RPMI8226 (cell line): Measurements from ENCODE around the gene EEF1AKMT4.

Experiments used
- DNase-seq: peaks from one replicate; pipeline ENCODE4 v3.0.0-alpha.2; 2015

The EEF1AKMT4 gene

DNA sequence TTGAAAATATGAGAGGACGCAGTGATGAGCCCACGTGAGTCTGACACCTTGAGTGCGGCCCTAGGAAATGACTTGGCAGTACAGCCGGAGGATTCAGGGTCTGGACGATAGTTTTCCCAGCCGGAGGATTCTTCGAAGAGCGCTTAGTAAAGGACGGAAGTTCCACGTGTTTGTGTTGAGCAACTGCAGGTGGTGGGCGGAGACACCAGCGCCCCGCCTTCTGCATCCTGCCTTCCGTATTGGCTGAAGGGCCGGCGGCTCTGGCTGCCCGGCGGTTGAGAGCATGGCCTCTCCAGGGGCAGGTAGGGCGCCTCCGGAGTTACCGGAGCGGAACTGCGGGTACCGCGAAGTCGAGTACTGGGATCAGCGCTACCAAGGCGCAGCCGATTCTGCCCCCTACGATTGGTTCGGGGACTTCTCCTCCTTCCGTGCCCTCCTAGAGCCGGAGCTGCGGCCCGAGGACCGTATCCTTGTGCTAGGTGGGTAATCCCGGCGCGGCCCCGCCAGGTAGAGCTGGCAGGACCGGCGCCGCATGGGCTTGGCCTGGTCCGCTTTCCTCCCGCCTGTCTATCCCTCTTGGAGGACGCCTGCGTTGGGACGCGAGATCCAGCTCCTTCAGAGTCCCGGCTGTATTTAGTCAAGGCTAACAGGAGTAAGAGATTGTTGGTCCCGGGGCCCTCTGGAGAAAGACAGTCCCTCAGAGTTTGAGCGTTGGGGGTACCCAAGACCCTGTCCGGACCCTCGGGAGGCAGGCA is at the start of gene EEF1AKMT4:
Gene EEF1AKMT4, plus strand, starts transcription at position 261 of the 755 bp plus-strand sequence. Its CDS starts 23 bp downstream, at position 284.
- DNase-seq: peak; percentile 99

DNA sequence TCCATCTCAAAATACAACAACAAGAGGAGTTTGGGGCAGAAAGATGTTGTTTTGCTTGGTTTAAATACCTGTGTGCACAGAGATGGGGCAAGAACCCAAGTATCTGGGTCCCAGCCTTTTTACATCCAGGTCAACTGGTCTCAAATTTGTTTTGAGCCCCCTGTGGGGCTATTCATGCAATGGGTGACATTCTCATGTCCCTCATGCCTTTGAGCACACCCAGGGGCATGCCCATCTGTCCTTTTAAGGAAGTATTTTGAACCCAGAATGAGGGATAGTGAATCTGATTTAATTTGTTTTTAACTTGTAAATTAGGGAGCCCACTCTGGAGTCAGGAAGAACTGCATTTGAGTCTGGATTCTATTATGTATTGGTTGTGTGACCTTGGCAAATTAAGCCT is 48.6 kb upstream of the EEF1AKMT4 start:
- no peak for DNase-seq

DNA sequence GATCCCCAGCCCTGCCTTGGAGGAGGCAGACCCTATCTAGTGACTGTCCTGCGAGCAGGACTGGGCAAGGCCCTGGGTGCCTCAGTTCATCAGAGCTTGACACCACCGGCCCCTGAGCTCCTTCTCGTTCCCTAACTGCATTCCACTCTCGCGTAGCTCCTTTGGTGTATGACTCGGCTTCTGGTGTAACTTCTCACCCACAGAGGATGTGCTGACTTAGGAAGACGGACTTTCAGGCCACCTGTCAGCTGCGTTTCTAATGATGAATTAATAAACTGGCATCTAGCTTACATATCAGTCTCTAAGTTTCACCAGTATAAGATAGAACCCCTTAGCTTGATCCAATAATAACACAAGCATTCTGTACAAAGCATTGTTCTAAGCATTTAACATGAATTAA is 45.9 kb upstream of the EEF1AKMT4 start:
- peak; percentile 51 for DNase-seq

DNA sequence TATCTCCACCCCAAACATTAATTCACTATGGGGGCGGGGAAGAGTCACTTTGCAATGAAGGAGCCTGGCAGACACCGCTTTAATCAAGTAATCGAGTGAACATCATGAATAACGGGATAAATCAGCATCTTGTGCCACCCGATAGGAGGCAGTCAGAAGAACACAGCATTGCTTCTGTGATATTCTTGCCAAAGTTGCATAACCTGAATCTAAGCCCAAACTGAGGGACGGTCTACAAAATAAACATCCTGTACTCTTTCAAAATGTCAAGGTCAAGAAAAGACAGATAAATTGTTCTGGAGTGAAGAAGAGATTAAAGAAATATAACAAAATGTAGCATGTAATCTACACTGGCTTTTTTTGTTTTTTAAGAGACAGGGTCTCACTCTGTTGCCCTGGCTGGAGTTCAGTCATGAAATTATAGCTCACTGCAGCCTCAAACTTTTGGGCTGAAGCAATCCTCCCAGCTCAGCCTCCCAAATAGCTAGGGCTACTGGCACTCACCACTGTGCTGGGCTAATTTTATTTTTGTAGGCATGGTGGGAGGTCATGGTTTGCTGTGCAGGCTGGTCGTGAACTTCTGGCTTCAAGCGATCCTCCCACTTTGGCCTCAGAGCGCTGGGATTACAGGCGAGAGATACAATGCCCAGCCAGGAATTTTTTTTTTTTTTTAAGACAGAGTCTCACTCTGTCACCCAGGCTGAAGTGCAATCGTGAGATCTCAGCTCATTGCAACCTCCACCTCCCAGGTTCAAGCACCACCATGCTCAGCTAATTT is 40.1 kb upstream of the EEF1AKMT4 start:
- no peak for DNase-seq

DNA sequence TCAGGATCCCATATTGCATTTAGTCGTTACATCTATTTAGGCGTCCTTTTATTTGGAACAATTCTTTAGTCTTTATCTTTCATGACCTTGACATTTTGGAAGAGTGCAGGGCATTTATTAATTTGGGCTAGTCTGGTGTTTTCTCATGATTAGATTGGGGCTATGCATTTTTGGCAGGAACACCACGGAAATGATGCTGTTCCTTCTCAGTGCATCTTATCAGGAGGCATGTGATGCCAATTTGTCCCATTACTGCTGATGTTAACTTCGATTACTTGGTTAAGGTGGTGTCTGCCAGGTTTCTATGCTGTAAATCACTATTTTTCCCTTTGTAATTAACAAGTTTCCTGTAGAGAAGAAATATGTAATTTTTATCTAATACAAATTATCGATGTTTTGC is 38.2 kb upstream of the EEF1AKMT4 start:
- no peak for DNase-seq

DNA sequence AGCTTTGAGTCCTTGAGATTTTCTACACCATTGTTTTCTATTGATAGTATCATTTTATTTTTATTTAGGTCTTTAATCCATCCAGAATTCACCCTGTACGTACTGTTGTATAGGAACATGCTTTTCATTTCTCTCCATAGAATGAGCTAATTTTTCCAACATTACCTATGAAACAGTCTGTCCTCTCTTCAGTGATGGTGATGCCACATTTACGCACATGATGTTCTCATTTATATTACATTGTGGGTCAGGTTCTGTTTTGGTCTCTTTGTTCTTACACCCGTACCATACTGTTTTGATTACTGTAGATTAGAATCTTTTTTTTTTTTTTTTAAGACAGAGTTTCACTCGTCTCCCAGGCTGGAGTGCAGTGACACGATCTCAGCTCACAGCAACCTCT is 37.8 kb upstream of the EEF1AKMT4 start:
- DNase-seq: no peak

DNA sequence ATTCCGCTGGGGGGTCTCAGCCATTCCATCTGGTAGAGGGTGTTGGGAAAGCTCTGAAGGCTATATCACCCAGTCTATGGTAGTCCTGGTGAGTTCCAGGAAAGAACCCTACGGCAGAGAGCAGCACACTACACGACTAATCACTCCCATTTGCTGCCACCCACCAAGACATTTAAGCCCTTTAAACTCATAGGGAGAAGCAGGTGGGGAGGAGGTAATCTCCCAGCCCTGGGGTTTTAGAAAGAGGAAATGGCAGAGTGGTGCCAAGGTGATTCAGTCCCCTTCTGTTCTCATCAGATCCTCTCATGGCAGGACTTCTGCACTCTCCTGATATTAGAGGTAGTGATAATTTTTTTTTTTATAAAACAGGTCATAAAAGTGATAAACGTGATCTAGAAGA is 30.7 kb upstream of the EEF1AKMT4 start:
- peak; percentile 40 for DNase-seq

DNA sequence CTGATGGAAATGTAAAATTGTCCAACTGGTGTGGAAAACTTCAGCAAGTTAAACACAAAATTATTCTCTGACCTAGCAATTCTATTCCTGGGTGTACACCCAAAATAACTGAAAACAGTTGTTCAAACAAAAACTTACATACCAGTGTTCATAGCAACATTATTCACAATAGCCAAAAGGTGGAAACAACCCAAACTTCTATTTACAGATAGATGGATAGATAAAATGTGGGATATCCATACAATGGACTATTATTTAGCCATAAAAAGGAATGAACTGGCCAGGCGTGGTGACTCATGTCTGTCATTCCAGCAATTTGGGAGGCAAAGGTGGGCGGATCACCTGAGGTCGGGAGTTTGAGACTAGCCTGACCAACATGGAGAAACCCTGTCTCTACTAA is 27.0 kb upstream of the EEF1AKMT4 start:
- no peak for DNase-seq

DNA sequence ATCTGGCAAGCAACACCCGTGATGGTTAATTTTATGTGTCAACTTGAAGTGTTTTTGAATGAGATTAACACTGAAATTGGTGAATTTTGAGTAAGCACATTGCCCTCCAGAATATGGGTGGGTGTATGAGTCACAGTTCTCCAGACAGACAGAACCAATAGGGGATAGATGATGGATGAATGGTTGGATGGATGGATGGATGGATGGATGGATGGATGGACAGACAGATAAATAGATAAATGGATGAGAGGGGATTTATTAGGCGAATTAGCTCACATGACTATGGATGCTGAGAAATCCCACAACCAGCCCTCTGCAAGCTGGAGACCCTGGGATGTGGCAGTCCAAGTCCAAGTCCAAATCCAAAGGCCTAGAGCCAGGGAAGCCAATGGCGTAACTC is 25.5 kb upstream of the EEF1AKMT4 start:
- no peak for DNase-seq

DNA sequence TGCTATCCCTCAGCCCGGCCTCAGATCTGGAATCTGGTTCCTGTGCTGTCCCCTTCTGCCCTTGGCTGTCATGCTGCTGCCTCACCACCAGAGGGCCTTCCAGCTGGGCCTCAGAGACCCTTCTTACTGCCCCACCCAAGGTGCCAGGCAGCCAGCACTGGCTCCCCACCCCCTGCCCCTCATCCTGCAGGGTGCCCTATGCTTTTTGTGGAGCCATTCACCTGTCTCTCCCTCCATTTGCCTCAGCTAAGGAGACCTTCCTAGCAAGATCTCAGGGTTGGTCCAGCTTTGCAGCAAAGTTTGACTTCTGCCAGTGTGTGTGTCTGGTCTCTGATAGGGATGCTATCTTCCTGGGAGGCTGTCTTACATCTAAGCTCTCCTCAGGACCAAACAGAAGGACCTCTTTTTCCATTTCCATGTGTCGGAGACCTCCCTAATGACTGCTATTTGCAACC is 22.0 kb upstream of the EEF1AKMT4 start:
- DNase-seq: peak; percentile 63

DNA sequence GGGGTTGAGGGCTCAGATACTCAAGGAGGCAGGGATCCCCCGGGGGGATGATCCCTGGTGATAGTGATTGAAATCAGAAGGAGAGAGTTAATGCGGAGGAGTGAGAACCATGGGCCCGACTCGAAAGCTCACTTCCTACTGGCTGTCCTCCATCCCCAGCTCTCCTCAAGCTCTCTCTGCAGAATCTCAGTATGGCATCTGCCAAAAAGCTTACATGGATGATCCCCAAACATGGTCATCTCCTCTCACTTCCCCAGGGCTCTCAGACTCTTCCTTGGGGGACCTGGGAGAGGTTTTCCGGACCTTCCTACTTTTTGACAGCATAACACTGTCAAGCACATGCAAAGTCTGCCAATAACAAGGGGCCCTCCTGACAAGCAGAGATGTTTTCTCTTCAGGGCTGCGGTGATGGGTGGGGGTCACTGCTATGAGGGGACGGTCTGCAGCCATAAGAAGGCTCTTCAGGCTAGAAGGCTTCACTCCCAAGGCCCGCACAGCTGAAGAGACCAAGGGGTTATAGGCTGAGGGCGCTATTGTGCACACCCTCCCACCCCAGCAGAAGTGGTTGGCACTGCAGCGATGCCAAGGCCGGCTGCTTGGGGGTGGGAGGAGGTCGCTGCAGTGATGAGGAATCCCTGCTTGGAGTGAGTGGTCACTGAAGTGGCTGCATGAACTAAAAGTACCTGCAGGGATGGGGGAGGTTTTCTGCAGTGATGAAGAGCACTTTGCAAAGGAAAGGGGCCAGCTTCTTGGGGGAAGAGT is 20.9 kb upstream of the EEF1AKMT4 start:
- DNase-seq: no peak

DNA sequence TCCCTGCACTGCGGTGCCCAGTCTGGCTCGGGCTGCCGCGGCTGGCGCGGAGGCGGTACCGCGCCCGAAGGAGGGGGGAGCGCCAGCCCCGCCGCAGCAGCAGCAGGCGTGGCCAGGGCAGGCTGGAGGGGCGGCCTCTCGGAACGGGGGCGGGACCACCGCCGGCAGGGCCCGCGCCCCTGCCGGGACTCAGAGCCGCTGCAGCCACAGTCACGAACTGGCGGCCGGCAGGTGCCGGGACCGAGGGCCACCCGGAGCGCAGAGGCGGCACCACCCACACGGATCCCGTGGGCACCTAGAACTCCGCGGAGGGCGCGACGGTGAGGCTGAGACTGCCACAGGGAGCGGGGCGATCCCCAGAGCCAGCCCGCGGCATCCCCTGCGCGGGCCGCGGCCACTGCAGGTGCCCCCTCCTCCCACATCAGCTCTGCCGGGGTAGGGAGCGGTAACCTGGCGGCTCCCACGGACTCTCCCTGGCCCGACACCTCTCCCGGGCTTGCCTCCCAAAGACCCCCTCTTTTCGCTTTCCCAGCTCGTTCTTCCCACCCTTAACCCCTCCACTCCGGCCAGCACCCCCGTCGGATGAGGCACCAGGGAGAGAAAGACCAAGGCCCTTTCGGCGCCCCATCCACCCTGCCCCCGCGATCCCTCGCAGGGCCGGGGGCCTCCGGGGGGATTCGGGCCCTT is 19.9 kb upstream of the EEF1AKMT4 start, which contains the start of gene VWA5B2:
Gene VWA5B2, plus strand, starts transcription at position 192 of the 687 bp plus-strand sequence. CDS start 944 bp downstream, outside the sequence.
- DNase-seq: peak; percentile 86

DNA sequence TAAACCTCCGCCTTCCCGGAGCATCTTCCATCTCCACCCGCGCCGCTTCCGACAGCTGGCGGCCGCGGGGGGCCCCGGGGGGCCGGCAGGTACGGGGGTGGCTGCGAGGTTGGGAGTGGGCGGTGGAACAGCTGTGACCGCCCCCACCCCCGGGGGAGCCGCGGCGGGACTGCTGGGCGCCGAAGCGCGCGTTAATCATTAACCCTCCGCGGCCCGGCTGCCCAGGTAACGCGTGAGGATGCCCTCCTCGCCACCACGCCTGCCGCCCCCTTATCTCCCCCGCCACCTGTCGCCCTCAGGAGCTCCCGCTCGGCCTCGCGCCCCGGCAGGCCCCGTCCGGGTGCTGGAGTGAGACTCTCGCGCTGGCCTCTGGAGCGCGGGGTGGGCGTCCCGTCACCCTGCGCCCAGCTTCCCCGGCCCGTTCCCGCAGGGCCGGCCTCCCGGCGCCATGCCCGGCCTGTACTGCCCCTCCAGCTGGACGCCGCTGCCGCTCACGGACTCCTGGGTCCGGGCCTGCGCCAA is 19.3 kb upstream of the EEF1AKMT4 start:
- no peak for DNase-seq

DNA sequence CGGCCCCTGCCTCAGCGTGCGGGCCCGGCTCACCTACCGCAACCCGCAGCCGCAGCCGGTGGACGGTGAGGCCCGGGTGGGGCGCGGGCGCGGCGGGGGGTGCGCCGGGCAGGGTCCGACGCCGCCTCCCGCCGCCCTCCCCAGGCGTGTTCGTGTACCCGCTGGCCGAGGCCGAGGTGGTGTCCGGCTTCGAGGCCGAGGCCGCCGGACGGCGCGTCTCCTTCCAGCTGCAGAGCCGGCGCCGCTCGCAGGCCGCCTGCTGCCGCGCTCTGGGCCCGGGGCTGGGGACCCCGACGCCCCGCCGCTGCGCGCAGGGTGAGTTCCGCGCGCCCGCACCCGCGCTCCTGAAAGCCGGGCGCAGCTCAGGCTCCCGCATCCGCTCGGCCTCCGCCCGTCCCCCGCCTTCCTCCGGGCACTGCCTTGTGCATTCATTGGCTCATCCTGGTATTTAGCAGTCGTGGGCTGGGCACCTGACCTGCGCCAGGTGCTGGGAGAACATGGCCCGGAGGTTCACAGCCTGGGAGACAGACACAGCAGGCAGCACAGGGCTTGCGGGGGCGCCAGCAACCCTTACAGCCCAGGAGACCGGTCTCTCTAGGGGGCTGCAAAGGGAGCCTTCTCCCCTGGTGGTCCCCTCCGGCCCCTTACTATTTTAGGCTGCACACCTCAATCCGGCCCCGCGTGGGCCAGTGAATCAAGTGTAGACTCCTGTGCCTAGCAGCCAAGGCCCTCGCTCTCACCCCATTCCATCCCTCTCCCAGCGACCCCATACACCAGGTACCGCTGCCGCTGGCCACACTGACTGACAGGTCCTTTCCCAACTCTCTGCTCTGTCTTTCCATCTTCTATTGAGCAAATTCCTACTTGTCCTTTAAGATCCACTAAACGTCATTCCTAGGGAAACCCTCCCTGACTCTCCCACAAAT is 18.6 kb upstream of the EEF1AKMT4 start:
- no peak for DNase-seq

DNA sequence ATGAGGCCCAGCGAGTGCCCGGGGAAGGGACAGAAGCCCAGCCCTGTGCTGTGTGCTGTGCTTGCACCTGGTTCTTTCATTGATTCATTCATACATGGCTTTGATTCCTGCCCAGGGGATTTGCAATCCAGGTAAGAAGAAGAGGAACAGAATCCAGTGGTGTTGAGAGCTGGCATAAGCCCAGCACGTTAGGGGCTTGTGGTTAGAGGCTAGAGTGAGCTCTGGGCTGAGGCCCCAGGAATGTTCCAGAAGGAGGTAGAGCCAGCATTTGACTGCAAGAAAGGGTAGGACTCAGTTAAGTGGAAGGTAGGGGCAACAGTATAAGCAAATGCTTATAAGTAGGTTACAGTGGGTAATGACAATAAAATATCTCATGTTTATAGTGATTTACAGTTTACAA is 17.8 kb upstream of the EEF1AKMT4 start:
- peak; percentile 76 for DNase-seq

DNA sequence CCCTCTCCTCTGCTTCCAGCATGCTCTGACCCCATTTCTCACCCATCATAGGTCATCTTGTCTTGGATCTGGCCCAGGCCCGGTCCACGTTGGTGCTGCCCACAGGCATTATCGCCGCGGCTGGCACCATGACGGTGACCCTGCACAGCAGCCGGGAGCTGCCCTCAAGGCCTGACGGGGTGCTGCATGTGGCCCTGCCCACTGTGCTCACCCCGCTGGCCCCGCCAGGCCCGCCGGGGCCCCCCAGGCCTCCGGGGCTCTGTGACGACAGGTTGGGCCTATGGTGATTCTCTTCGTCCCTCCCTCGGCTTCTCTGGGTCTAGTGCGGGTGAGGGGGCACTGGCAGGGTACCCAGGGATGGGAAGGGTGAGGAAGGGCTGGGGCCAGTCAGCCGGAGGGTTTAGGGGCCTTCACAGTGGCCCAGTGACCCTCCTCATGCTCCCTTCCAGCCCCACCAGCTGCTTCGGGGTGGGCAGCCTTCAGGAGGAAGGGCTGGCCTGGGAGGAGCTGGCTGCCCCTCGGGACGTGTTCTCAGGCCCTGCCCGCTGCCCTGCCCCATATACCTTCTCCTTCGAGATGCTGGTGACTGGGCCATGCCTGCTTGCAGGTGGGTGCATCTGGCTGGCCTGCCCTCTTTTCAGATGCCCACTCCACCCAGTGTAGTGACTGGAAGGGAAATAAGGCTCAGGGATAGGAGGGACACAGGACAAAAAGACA is 16.2 kb upstream of the EEF1AKMT4 start:
- no peak for DNase-seq

DNA sequence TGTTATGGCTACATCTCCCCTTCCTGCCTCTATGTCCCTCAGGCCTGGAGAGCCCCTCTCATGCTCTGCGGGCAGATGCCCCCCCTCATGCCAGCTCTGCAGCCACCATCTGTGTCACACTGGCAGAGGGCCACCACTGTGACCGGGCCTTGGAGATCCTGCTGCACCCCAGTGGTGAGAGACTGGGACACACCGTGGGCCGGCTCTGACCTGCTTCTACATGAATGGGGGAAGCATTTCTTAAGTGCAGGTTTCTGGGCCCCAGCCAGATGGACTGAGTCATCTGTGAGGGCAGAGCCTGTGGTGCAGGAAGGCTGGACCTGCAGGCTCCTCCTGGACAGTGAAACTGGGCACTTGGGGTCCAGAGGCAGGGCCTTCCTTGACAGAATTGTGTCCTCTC is 15.2 kb upstream of the EEF1AKMT4 start:
- DNase-seq: peak; percentile 83

DNA sequence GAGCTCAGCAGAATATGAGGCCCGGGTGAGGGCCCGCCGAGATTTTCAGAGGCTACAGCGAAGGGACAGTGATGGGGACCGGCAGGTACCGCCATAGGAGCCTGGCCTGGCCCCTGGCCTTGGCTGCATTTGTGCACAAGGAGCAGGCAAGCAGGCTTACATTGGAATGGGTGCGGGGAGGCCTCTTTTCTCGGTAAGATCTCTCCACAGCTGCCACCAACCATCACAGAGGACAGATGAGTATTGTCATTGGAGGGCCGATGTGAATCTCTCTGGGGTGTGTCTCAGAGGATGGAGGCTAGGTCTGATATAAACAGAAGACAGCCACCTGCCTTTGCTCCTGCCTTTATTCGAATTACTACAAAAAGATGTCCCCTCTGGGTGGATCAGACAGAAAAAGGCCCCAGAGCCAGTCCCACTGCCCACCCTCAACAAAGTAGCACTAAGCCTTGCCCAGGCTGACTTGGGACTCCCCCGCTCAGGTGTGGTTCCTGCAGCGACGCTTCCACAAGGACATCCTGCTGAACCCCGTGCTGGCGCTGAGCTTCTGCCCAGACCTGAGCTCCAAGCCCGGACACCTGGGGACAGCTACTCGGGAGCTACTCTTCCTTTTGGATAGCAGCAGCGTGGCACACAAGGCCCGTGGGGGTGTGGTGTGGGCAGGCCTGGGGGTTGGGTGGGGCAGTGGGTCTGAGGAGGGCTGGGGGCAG is 14.6 kb upstream of the EEF1AKMT4 start:
- no peak for DNase-seq

DNA sequence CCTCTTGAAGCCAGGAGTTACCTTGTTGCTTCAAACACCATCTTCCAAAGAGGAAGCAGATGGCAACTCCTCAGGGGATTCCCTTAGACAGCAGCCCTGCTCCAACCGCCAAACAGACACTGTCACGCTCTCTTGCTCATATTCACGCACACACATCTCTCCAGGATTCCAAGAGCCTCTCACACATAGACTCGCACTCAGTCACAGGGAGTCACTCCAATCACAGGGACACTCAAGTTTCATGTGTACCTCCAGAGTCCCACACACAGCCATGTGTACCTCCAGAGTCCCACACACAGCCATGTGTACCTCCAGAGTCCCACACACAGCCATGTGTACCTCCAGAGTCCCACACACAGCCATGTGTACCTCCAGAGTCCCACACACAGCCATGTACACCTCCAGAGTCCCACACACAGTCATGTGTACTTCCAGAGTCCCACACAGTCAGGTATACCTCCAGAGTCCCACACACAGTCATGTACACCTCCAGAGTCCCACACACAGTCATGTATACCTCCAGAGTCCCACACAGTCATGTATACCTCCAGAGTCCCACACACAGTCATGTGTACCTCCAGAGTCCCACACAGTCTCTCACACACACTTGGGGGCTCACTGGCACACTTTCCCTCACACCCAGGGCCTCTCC is 14.0 kb upstream of the EEF1AKMT4 start:
- no peak for DNase-seq
